ENCODE measurements around the gene NR2F6. TPM values are rescaled to one million over a fixed set of nuclear protein-coding genes. Genes with fewer than 3 reads are reported as not detected.

NR2F6 gene
- total and polyA plus RNA-seq, 2 donors (not counting 1 experiment from before 2014, with no cell fraction given), result 2.0 to 4.9 TPM

GRCh38 chr19:17236811-17237543 lies 8.7 kb downstream of the NR2F6 start:
- no peak overlapping the region for H3K4me3 ChIP-seq (ENCODE audit: control extremely low read depth in 1 of 5, extremely low read depth in 1 of 5, insufficient read depth in 1 of 5, low read depth in 2 of 5, low read length in 4 of 5)
- no peaks in the 10 kb centered on the region for H4K20me1 ChIP-seq (ENCODE audit: control insufficient read depth, insufficient read depth, low read length, poor library complexity, severe bottlenecking)
- intact Hi-C loops (cut with micrococcal nuclease), result no loop called here
- H3K4me3 Mint-ChIP-seq, result peak overlapping the region; percentile 12
- peaks cover 10% of the 10 kb centered on the region for H3K4me1 Mint-ChIP-seq
- no peak overlapping the region for H3K4me2 ChIP-seq (replicated peaks; ENCODE audit: low read depth, low read length, poor library complexity, severe bottlenecking)
- H2AFZ ChIP-seq (ENCODE audit: insufficient read depth, low read depth, low read length, poor library complexity, severe bottlenecking), result no peak overlapping the region
- H3K27ac ChIP-seq (ENCODE audit: low read length in 2 of 2), result no peak overlapping the region
- H3K27me3 Mint-ChIP-seq, result no peaks in the 10 kb centered on the region
- H3K79me2 ChIP-seq (ENCODE audit: control insufficient read depth, insufficient read depth, low read length), result peaks cover 7% of the 10 kb centered on the region
- DNase-seq (no peak), ATAC-seq (ENCODE audit: low read depth) (no peak)
- H3K9me3 ChIP-seq (ENCODE audit: control extremely low read depth in 1 of 3, control insufficient read depth in 2 of 3, insufficient read depth in 1 of 3, low read length in 2 of 3), result peaks cover 0 to 5% (median 0%) of the 10 kb centered on the region in 3 donors
- H3K27me3 ChIP-seq (replicated peaks in 1 of 4; ENCODE audit: control extremely low read depth in 1 of 4, control insufficient read depth in 3 of 4, insufficient read depth in 4 of 4, low read length in 3 of 4), result no peaks in the 10 kb centered on the region
- POLR2A ChIA-PET, result interaction anchor here (0.5 to 1.4 kb wide), 4 partner anchors 11 to 284 kb away, joined by 3 read pairs; partner anchors contain the start of gene OCEL1
- TF ChIP-seq CTCF (IDR thresholded peaks at IDR 0.05) (no peak), EZH2 (IDR thresholded peaks at IDR 0.05; ENCODE audit: borderline replicate concordance, insufficient read depth, low read depth, low read length, poor library complexity, severe bottlenecking) (no peak)
- no peak overlapping the region for H3K9ac ChIP-seq (ENCODE audit: low read length)
- H3K4me1 ChIP-seq (ENCODE audit: control insufficient read depth in 2 of 2, insufficient read depth in 2 of 2, low read length in 2 of 2), result peaks cover 8 to 11% of the 10 kb centered on the region in 2 donors
- H3K9me3 Mint-ChIP-seq (ENCODE audit: insufficient read depth), result no peaks in the 10 kb centered on the region
- H3K36me3 ChIP-seq (replicated peaks in 1 of 2; ENCODE audit: control extremely low read depth in 1 of 2, control insufficient read depth in 1 of 2, extremely low read depth in 1 of 2, insufficient read depth in 2 of 2, low read length in 1 of 2), result no peaks in the 10 kb centered on the region
- H3K27ac Mint-ChIP-seq, result no peak overlapping the region
- CTCF ChIA-PET, result interaction anchor here (1.2 to 1.5 kb wide), 2 partner anchors 23 to 37 kb away, joined by 5 read pairs; no protein-coding TSS in a partner anchor
- 93% methylated on average over 13 of the region's 18 CpGs for WGBS (ENCODE audit: insufficient coverage)

Data from B cell (primary cell).